ENCODE data around the gene GAS5.
"Not testable (repeated sequence)": the region's sequence is repeated elsewhere in the genome, so short reads cannot be mapped to it uniquely, and the experiment has no call there.

The GAS5 gene

GRCh38 chr1:173869021-173869359 is 1.2 kb upstream of the GAS5 start:
- DNase-seq (ENCODE audit: low read depth in 2 of 2): no peak

GRCh38 chr1:173868266-173869020 is 654 bp upstream of the GAS5 start, which contains the start of gene ZBTB37:
Gene ZBTB37, plus strand, starts transcription at chr1:173868380. Its CDS starts 1,846 bp downstream, at chr1:173870226.
- DNase-seq (ENCODE audit: low read depth in 2 of 2): peak in 1 of 2 experiments; percentile 17

- no peak for DNase-seq (ENCODE audit: low read depth in 2 of 2)
Observed at GRCh38 chr1:173867141-173867752, 542 bp downstream of the GAS5 start.

GRCh38 chr1:173866413-173867115 is 1.2 kb downstream of the GAS5 start:
- DNase-seq (ENCODE audit: low read depth in 2 of 2): no peak

- no peak for DNase-seq (ENCODE audit: low read depth in 2 of 2)
Observed at GRCh38 chr1:173865468-173866164, 2.2 kb downstream of the GAS5 start.

GRCh38 chr1:173864179-173864867 is 3.5 kb downstream of the GAS5 start:
- no peak for DNase-seq (ENCODE audit: low read depth in 2 of 2)

GRCh38 chr1:173863224-173864161 is 4.3 kb downstream of the GAS5 start:
- no peak for DNase-seq (ENCODE audit: low read depth in 2 of 2)

- DNase-seq (ENCODE audit: low read depth in 2 of 2): no peak
Observed at GRCh38 chr1:173862769-173863223, 5.0 kb downstream of the GAS5 start.

GRCh38 chr1:173862146-173862768 is 5.5 kb downstream of the GAS5 start:
- not testable (repeated sequence) for DNase-seq (ENCODE audit: low read depth in 2 of 2)

- no peak for DNase-seq (ENCODE audit: low read depth in 2 of 2)
Observed at GRCh38 chr1:173861731-173862145, 6.1 kb downstream of the GAS5 start.

- no peak for DNase-seq (ENCODE audit: low read depth in 2 of 2)
Observed at GRCh38 chr1:173860065-173860464, 7.7 kb downstream of the GAS5 start.

GRCh38 chr1:173859547-173859946 is 8.2 kb downstream of the GAS5 start:
- DNase-seq (ENCODE audit: low read depth in 2 of 2): not testable (repeated sequence)

GRCh38 chr1:173857363-173857917 is 10.3 kb downstream of the GAS5 start:
- DNase-seq (ENCODE audit: low read depth in 2 of 2): no peak

- no peak for DNase-seq (ENCODE audit: low read depth in 2 of 2)
Observed at GRCh38 chr1:173856903-173857302, 10.9 kb downstream of the GAS5 start.

GRCh38 chr1:173856014-173856413 is 11.8 kb downstream of the GAS5 start:
- no peak for DNase-seq (ENCODE audit: low read depth in 2 of 2)

GRCh38 chr1:173853074-173853473 is 14.7 kb downstream of the GAS5 start:
- DNase-seq (ENCODE audit: low read depth in 2 of 2): no peak

GRCh38 chr1:173852105-173852504 is 15.7 kb downstream of the GAS5 start:
- DNase-seq (ENCODE audit: low read depth in 2 of 2): no peak

GRCh38 chr1:173832748-173833147 is 35.0 kb downstream of the GAS5 start:
- no peak for DNase-seq (ENCODE audit: low read depth in 2 of 2)

- DNase-seq (ENCODE audit: low read depth in 2 of 2): no peak
Observed at GRCh38 chr1:173827611-173828010, 40.2 kb downstream of the GAS5 start.

Measured in fibroblast of skin of left quadriceps (primary cell).